ENCODE measurements around the gene ITGAV.

Gene ITGAV

GRCh38 chr2:186725783-186726182 lies 135.9 kb downstream of the ITGAV start:
- DNase-seq = no peak

- no peak for DNase-seq
Observed at GRCh38 chr2:186726938-186727337, 137.1 kb downstream of the ITGAV start.

- DNase-seq = no peak
Observed at GRCh38 chr2:186728631-186729030, 138.8 kb downstream of the ITGAV start.
